EL (cell line): ENCODE measurements around the gene PCDHB6.
"Not testable (repeated sequence)": the region's sequence is repeated elsewhere in the genome, so short reads cannot be mapped to it uniquely, and the experiment has no call there.

Experiments used
- DNase-seq: peaks from one replicate; pipeline ENCODE4 v3.0.0-alpha.2; 2016

PCDHB6 gene

DNA sequence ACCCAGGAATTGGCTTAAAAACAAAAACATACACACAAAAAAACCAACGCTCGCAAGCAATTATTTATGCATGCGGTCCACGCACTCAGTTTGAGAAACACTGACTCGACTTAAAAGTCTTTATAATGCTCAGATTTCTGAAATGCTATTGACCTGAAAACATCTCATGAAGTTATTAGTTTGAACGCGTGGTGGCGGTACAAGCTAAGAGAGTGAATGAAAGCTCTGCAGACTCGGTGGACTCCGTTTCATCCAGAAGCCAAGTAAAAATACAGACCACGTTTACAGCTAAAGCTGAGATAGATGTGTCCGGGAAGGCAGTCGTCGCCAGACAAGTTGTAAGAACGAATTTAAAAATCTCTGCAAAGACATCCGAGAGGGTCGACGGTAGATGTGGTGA is at the start of gene PCDHB6:
Gene PCDHB6 (plus strand): TSS at position 246 of the 400 bp plus-strand sequence. CDS start 201 bp downstream, outside the sequence.
- DNase-seq = peak; percentile 30

DNA sequence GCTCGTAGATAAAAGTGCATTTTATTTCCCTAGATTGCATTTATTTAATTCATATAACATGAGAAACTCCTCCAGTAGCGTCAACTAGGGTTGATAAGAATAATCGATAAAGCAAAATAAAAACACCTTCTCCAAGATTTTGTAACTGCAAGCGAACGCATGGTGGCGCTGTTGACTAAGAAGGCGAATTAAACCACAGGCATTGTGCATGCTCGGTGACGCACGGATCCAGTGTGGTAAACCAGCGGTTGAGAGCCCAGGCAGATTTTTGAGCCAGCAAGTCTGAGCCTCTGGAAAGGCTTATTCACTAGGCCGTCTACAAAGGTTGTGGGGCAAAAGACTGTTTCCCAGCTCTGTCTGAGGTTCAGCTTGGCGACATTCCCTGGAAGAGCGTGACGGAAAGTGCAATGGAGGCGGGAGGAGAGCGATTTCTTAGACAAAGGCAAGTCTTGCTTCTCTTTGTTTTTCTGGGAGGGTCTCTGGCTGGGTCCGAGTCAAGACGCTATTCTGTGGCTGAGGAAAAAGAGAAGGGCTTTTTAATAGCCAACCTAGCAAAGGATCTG is 49.5 kb upstream of the PCDHB6 start, which contains the start of gene PCDHB3:
Gene PCDHB3 (plus strand): TSS at position 231 of the 563 bp plus-strand sequence. CDS start 177 bp downstream, at position 408.
- peak; percentile 61 for DNase-seq

- no peak for DNase-seq
These were observed 48.8 kb upstream of the PCDHB6 start for GRCh38 chr5:141101059-141101458.

- DNase-seq = not testable (repeated sequence)
These were observed 47.8 kb upstream of the PCDHB6 start for GRCh38 chr5:141102070-141102469.

GRCh38 chr5:141102471-141102870 is 47.4 kb upstream of the PCDHB6 start:
- DNase-seq = not testable (repeated sequence)

DNA sequence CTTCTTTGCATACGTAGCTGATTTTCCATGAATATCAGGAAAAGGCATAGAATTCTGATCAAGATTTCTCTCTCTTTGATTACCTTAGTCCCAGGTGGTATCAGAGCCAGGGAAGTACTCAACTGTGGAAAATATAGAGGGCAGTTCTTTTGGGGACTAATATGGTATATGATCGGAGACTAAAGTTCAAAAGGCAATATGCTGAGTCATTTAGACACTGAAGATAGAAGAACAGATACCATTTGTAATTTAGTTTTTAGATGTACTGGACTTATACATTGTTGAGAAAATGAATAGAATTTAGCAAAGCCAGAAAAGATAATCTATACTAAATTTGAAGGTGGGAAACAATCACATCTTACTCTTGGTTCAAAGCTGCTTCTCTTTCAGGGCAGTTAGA is 44.5 kb upstream of the PCDHB6 start:
- no peak for DNase-seq

- no peak for DNase-seq
These were observed 30.6 kb upstream of the PCDHB6 start for GRCh38 chr5:141119250-141119649.

DNA sequence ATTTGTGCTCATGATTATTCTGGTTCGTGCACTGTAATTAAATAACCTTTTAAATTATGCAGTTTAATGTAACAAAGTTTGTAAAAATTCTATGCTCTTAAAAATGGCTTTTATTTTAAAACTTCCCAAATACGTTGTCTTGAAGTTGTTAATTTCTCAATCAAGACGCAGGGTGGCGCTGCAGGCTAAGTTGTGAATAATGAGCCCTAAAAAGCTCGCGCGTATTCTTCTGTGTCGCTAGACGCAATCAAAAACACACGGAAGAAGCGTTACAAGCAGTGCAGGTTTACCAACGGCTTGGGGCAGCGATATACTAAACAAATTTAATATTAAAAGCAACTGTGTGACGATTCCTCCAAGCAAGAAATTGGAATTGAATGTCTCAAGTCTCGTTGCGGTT is 28.3 kb upstream of the PCDHB6 start, which contains the start of gene PCDHB4:
Gene PCDHB4 (plus strand): TSS at position 256 of the 400 bp plus-strand sequence. CDS start 181 bp downstream, outside the sequence.
- DNase-seq = no peak

DNA sequence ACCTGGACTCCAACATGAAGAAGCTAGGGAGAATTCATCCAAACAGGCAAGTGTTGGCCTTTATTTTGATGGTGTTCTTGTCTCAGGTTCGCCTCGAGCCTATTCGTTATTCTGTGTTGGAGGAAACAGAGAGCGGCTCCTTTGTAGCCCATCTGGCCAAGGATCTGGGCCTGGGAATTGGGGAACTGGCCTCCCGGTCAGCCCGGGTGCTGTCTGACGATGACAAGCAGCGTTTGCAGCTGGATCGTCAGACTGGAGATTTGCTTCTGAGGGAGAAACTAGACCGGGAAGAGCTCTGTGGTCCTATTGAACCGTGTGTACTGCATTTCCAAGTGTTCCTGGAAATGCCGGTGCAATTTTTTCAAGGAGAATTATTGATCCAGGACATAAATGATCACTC is 27.9 kb upstream of the PCDHB6 start:
- DNase-seq = no peak

GRCh38 chr5:141123396-141124135 is 26.3 kb upstream of the PCDHB6 start:
- not testable (repeated sequence) for DNase-seq

GRCh38 chr5:141127305-141127704 is 22.6 kb upstream of the PCDHB6 start:
- no peak for DNase-seq

- DNase-seq = peak; percentile 36
These were observed 14.7 kb upstream of the PCDHB6 start, which contains the start of gene PCDHB5 for GRCh38 chr5:141135030-141135717. PCDHB5 (plus strand) TSS chr5:141135206; CDS start chr5:141135435, 229 bp downstream.

DNA sequence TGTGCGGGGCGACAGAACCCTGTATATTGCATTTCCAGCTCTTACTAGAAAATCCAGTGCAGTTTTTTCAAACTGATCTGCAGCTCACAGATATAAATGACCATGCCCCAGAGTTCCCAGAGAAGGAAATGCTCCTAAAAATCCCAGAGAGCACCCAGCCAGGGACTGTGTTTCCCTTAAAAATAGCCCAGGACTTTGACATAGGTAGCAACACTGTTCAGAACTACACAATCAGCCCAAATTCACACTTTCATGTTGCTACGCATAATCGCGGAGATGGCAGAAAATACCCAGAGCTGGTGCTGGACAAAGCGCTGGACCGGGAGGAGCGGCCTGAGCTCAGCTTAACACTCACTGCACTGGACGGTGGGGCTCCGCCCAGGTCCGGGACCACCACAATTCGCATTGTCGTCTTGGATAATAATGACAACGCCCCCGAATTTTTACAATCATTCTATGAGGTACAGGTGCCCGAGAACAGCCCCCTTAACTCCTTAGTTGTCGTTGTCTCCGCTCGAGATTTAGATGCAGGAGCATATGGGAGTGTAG is 14.1 kb upstream of the PCDHB6 start:
- no peak for DNase-seq

- DNase-seq = not testable (repeated sequence)
These were observed 12.5 kb upstream of the PCDHB6 start for GRCh38 chr5:141137346-141137745.

GRCh38 chr5:141150224-141150992 is 551 bp downstream of the PCDHB6 start:
- no peak for DNase-seq

- no peak for DNase-seq
These were observed 1.1 kb downstream of the PCDHB6 start for GRCh38 chr5:141150993-141151325.

DNA sequence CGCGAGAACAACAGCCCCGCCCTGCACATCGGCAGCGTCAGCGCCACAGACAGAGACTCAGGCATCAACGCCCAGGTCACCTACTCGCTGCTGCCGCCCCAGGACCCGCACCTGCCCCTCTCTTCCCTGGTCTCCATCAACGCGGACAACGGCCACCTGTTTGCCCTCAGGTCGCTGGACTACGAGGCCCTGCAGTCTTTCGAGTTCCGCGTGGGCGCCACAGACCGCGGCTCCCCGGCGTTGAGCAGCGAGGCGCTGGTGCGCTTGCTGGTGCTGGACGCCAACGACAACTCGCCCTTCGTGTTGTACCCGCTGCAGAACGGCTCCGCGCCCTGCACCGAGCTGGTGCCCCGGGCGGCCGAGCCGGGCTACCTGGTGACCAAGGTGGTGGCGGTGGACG is 1.8 kb downstream of the PCDHB6 start:
- not testable (repeated sequence) for DNase-seq

DNA sequence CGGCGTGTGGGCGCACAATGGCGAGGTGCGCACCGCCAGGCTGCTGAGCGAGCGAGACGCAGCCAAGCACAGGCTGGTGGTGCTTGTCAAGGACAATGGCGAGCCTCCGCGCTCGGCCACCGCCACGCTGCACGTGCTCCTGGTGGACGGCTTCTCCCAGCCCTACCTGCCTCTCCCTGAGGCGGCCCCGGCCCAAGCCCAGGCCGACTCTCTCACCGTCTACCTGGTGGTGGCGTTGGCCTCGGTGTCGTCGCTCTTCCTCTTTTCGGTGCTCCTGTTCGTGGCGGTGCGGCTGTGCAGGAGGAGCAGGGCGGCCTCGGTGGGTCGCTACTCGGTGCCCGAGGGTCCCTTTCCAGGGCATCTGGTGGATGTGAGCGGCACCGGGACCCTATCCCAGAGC is 2.2 kb downstream of the PCDHB6 start:
- DNase-seq = not testable (repeated sequence)

DNA sequence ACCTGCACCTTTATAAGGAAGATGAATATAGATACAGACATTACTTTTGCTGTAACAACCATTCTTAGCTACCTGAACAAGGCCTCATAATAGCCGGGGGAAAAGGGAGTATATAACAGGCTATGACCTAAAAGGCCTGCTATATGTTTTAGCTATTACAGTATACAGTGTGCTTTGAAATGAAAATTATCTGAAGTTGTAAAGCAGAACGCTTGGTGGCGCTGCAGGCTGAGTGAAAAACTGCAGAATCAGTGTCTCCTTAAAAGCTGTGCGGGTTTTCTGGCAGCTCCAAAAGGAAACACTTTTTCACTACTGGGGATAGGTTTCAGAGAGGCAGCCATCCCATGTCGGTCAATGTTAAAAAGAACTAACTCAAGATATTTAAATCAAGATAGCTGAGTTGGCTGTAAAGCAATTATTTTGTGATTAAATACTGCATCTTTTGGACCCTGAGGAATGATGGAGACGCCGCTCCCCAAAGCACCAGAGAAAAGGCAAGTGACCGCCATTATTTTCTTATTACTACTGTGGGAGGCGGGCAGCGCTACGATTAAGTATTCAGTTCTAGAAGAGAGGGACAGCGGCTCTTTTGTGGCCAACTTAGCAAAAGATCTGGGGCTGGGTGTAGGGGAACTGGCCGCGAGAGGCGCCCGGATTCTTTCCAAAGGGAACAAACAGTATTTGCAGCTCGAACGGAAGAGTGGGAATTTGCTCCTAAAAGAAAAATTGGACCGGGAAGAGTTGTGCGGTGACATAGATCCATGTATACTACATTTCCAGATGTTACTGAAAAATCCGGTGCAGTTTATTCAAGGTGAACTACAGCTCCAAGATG is 5.9 kb downstream of the PCDHB6 start:
- DNase-seq = no peak

DNA sequence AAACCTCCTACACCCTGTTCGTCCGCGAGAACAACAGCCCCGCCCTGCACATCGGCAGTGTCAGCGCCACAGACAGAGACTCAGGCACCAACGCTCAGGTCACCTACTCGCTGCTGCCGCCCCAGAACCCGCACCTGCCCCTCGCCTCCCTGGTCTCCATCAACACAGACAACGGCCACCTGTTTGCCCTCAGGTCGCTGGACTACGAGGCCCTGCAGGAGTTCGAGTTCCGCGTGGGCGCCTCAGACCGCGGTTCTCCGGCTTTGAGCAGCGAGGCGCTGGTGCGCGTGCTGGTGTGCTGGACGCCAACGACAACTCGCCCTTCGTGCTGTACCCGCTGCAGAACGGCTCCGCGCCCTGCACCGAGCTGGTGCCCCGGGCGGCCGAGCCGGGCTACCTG is 7.5 kb downstream of the PCDHB6 start:
- DNase-seq = not testable (repeated sequence)

DNA sequence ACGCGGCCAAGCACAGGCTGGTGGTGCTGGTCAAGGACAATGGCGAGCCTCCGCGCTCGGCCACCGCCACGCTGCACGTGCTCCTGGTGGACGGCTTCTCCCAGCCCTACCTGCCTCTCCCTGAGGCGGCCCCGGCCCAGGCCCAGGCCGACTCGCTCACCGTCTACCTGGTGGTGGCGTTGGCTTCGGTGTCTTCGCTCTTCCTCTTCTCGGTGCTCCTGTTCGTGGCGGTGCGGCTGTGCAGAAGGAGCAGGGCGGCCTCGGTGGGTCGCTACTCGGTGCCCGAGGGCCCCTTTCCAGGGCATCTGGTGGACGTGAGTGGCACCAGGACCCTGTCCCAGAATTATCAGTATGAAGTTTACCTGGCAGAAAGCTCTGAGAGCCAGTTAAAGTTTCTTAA is 8.0 kb downstream of the PCDHB6 start:
- DNase-seq = not testable (repeated sequence)
